Mesothelial cell of epicardium (in vitro differentiated cells): ENCODE data around the gene PMS1. TPM values are rescaled to one million over a fixed set of nuclear protein-coding genes. Genes with fewer than 3 reads are reported as not detected.
A peak's percentile ranks its signal among the peaks of the same experiment; 100 is the strongest.

Source experiments
- DNase-seq, 2 experiments: peaks; one replicate each; pipeline ENCODE4 v3.0.0; 2021; ENCODE audit warnings: low spot score in 2 of 2; ENCODE audit not compliant: unreplicated experiment in 2 of 2
- H3K27ac Mint-ChIP-seq: 2 replicates; pipeline ENCODE4 v1.8.0; 2021; ENCODE audit warnings: mixed read lengths
- H3K27me3 Mint-ChIP-seq: 2 replicates; pipeline ENCODE4 v1.8.0; 2021; ENCODE audit warnings: low read depth, mixed read lengths
- H3K36me3 Mint-ChIP-seq: 2 replicates; pipeline ENCODE4 v1.8.0; 2021; ENCODE audit warnings: mixed read lengths
- H3K4me1 Mint-ChIP-seq: 2 replicates; pipeline ENCODE4 v1.8.0; 2021; ENCODE audit warnings: mixed read lengths
- H3K4me3 Mint-ChIP-seq: 2 replicates; pipeline ENCODE4 v1.8.0; 2021; ENCODE audit warnings: mild to moderate bottlenecking, moderate library complexity, mixed read lengths
- H3K9me3 Mint-ChIP-seq: 2 replicates; pipeline ENCODE4 v1.8.0; 2021; ENCODE audit warnings: mixed read lengths
- CTCF ChIP-seq: fragments of 200-600 bp; sonication (generic); IDR thresholded peaks from one replicate; pipeline ENCODE4 v1.5.0; 2021; ENCODE audit warnings: antibody characterized with exemption; ENCODE audit not compliant: unreplicated experiment
- total RNA-seq: library from RNA; stranded (reverse); gene quantifications from 3 replicates; pipeline ENCODE4 v1.2.1, GENCODE V29; 2021

Gene PMS1
- total RNA-seq, 1 donor from 2014 or later: 50.3 TPM

GRCh38 chr2:189819297-189819704 is 35.1 kb downstream of the PMS1 start:
- Mint-ChIP-seq H3K4me3 (no peak overlapping the region), H3K36me3 (peaks cover 32% of the 10 kb centered on the region)
- DNase-seq: no peak

DNA sequence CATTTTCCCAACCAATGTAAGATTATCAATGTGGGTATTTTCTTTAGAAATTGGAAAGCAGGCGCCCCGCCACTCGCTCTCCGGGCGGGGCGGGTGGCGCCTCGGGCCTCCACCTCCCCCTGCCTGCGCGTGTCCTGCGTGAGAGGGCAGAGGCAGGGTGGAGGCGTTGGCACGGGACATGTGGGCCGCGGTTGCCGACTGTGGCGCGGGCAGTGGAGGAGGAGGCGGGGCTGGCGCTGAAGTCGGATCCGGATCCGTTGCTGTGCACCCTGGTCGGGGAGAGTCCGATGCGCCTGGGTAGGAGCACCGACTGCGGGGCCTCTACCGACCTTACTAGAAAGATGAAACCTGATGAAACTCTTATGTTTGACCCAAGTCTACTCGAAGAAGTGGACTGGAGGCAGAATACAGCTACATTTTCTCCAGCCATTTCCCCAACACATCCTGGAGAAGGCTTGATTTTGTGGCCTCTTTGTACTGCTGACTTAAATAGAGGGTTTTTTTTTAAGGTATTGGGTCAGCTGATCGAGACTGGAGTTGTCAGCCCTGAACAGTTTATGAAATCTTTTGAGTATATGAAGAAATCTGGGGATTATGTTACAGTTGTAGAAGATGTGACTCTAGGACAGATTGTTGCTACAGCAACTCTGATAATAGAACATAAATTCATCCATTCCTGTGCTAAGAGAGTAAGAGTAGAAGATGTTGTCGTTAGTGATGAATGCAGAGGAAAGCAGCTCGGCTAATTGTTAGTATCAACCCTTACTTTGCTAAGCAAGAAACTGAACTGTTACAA is 37.9 kb downstream of the PMS1 start:
- H3K27ac Mint-ChIP-seq: peak overlapping the region; percentile 84
- peaks cover 8% of the 10 kb centered on the region for H3K9me3 Mint-ChIP-seq
- no peaks in the 10 kb centered on the region for H3K27me3 Mint-ChIP-seq
- H3K36me3 Mint-ChIP-seq: peaks cover 21% of the 10 kb centered on the region
- H3K4me3 Mint-ChIP-seq: no peak overlapping the region
- TF ChIP-seq CTCF: no peak
- peaks cover 12% of the 10 kb centered on the region for H3K4me1 Mint-ChIP-seq
- DNase-seq: no peak

More at GRCh38 chr2:189819297-189819704, 35.1 kb downstream of the PMS1 start:
- Mint-ChIP-seq H3K27ac (no peak overlapping the region), H3K27me3 (no peaks in the 10 kb centered on the region), H3K4me1 (peaks cover 9% of the 10 kb centered on the region), H3K9me3 (peaks cover 8% of the 10 kb centered on the region)
- no peak for TF ChIP-seq CTCF

GRCh38 chr2:189824694-189825396 is 40.6 kb downstream of the PMS1 start:
- Mint-ChIP-seq H3K9me3 (no peaks in the 10 kb centered on the region), H3K4me3 (no peak overlapping the region), H3K27me3 (no peaks in the 10 kb centered on the region), H3K27ac (no peak overlapping the region), H3K36me3 (peaks cover 5% of the 10 kb centered on the region), H3K4me1 (peaks cover 26% of the 10 kb centered on the region)
- TF ChIP-seq CTCF: no peak
- no peak for DNase-seq

GRCh38 chr2:189826039-189826438 is 41.8 kb downstream of the PMS1 start:
- no peak for DNase-seq
- H3K27me3 Mint-ChIP-seq: no peaks in the 10 kb centered on the region
- no peaks in the 10 kb centered on the region for H3K9me3 Mint-ChIP-seq
- peaks cover 34% of the 10 kb centered on the region for H3K4me1 Mint-ChIP-seq
- no peaks in the 10 kb centered on the region for H3K36me3 Mint-ChIP-seq
- no peak overlapping the region for H3K4me3 Mint-ChIP-seq
- H3K27ac Mint-ChIP-seq: no peak overlapping the region
- TF ChIP-seq CTCF: no peak

DNA sequence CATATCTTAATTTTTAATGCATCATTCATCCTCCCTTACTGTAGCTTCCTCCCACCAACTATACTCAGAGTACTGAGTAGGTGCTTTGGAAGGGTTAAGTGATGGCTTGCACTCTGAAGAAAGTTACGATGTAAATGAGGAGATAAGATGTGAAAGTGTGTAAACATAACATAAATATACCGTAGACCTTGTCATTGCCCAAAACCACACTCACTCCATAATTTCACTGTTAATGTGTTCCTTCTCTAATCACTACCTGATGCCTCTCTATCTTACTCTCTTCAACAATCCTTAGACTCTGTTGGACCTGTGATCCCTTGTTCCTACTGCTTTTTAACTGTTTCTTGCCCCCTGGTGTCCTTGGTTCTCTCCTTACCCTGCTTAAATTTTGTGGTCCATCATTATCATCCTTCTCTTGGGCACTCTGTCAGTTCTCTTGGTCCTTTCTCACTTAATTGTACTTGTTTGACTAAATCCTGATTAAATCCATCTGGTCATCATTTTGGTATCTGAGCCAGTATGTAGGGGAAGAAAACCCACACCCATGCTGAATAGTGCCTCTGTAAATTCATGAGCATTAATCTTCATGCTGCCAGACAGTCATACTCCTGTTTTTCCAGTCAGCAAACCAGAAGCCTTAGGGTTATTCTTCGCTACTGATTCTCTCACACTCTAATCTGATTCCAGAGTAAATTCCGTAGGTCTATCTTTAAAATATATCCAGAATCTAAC is 45.0 kb downstream of the PMS1 start:
- Mint-ChIP-seq H3K27ac (peak overlapping the region; percentile 6), H3K4me3 (no peak overlapping the region), H3K9me3 (no peaks in the 10 kb centered on the region), H3K36me3 (peaks cover 6% of the 10 kb centered on the region), H3K27me3 (no peaks in the 10 kb centered on the region), H3K4me1 (peaks cover 25% of the 10 kb centered on the region)
- no peak for TF ChIP-seq CTCF
- DNase-seq: no peak
